BE2C (cell line): ENCODE data around the gene BMPR1B.

ENCODE experiments used
- DNase-seq: peaks from one replicate; pipeline ENCODE4 v3.0.0-alpha.2; 2020
- H3K27me3 ChIP-seq: fragments of 250-450 bp; sonication (Bioruptor Pico); 2 replicates; pipeline ENCODE4 v1.5.1; 2020; ENCODE audit warnings: mild to moderate bottlenecking
- H3K36me3 ChIP-seq: fragments of 250-450 bp; sonication (Bioruptor Pico); 2 replicates; pipeline ENCODE4 v1.5.1; 2020; ENCODE audit warnings: mild to moderate bottlenecking
- H3K4me1 ChIP-seq: fragments of 250-450 bp; sonication (Bioruptor Pico); 2 replicates; pipeline ENCODE4 v1.5.1; 2020
- H3K4me3 ChIP-seq: 2 replicates; pipeline ENCODE4 v1.5.1; 2011; ENCODE audit warnings: low read depth, low read length
- H3K9me3 ChIP-seq: fragments of 250-450 bp; sonication (Bioruptor Pico); 2 replicates; pipeline ENCODE4 v1.5.1; 2020
- CTCF ChIP-seq: IDR thresholded peaks from 2 replicates; pipeline ENCODE4 v1.5.1; 2012; ENCODE audit warnings: mild to moderate bottlenecking, low read depth, low read length

The BMPR1B gene

GRCh38 chr4:95014068-95014467, 256.3 kb downstream of the BMPR1B start:
- Histone ChIP-seq H3K36me3 (no peaks in the 10 kb centered on the region), H3K27me3 (no peaks in the 10 kb centered on the region), H3K9me3 (no peaks in the 10 kb centered on the region), H3K4me3 (no peak overlapping the region), H3K4me1 (no peaks in the 10 kb centered on the region; the same call in none of the 2 replicates)
- DNase-seq: no peak
- TF ChIP-seq CTCF: no peak

GRCh38 chr4:95017305-95018064, 259.7 kb downstream of the BMPR1B start:
- DNase-seq: no peak
- no peak for TF ChIP-seq CTCF
- Histone ChIP-seq H3K36me3 (no peaks in the 10 kb centered on the region), H3K9me3 (no peaks in the 10 kb centered on the region), H3K4me3 (no peak overlapping the region), H3K27me3 (no peaks in the 10 kb centered on the region), H3K4me1 (no peaks in the 10 kb centered on the region; the same call in none of the 2 replicates)

GRCh38 chr4:95018785-95019184, 261.0 kb downstream of the BMPR1B start:
- Histone ChIP-seq H3K9me3 (no peaks in the 10 kb centered on the region), H3K4me1 (no peaks in the 10 kb centered on the region; the same call in 1 of the 2 replicates), H3K36me3 (no peaks in the 10 kb centered on the region), H3K27me3 (no peaks in the 10 kb centered on the region), H3K4me3 (no peak overlapping the region)
- no peak for DNase-seq
- TF ChIP-seq CTCF: no peak

- Histone ChIP-seq H3K36me3 (no peaks in the 10 kb centered on the region), H3K27me3 (no peaks in the 10 kb centered on the region)
Measured at GRCh38 chr4:95020521-95020920, 262.8 kb downstream of the BMPR1B start.

GRCh38 chr4:95021099-95021498, 263.3 kb downstream of the BMPR1B start:
- no peaks in the 10 kb centered on the region; the same call in 1 of the 2 replicates for H3K4me1 ChIP-seq
- no peaks in the 10 kb centered on the region for H3K9me3 ChIP-seq
- no peak overlapping the region for H3K4me3 ChIP-seq
- DNase-seq: no peak
- H3K27me3 ChIP-seq: no peaks in the 10 kb centered on the region
- TF ChIP-seq CTCF: no peak
- no peaks in the 10 kb centered on the region for H3K36me3 ChIP-seq

More at GRCh38 chr4:95020521-95020920, 262.8 kb downstream of the BMPR1B start:
- no peak for DNase-seq
- Histone ChIP-seq H3K4me3 (no peak overlapping the region), H3K4me1 (no peaks in the 10 kb centered on the region; the same call in 1 of the 2 replicates), H3K9me3 (no peaks in the 10 kb centered on the region)
- no peak for TF ChIP-seq CTCF

- Histone ChIP-seq H3K27me3 (no peaks in the 10 kb centered on the region), H3K36me3 (no peaks in the 10 kb centered on the region), H3K9me3 (no peaks in the 10 kb centered on the region), H3K4me1 (no peaks in the 10 kb centered on the region; the same call in 1 of the 2 replicates), H3K4me3 (no peak overlapping the region)
- no peak for DNase-seq
- no peak for TF ChIP-seq CTCF
Measured at GRCh38 chr4:95023110-95023509, 265.4 kb downstream of the BMPR1B start.
